Breast epithelium (tissue), 3 donors: ENCODE data around the gene ATP8A1.

Source experiments
- POLR2A ChIP-seq: fragments of 450-650 bp; IDR thresholded peaks from one replicate; pipeline ENCODE4 v1.6.1; 2016; ENCODE audit warnings: antibody characterized with exemption, mild to moderate bottlenecking, moderate library complexity
- POLR2AphosphoS5 ChIP-seq, 3 donors: sonication (generic); formaldehyde crosslinking; IDR thresholded peaks; one replicate each; pipeline ENCODE4 v1.6.1; 2017; ENCODE audit warnings: antibody characterized with exemption in 3 of 3
- TF ChIP-seq, protein P1 (sequence below), 3 donors: fragments of 450-650 bp; IDR thresholded peaks; one replicate each; pipeline ENCODE4 v1.5.1; 2016 to 2017; ENCODE audit warnings: antibody characterized with exemption in 3 of 3, mild to moderate bottlenecking in 3 of 3, moderate library complexity in 3 of 3

DNA sequence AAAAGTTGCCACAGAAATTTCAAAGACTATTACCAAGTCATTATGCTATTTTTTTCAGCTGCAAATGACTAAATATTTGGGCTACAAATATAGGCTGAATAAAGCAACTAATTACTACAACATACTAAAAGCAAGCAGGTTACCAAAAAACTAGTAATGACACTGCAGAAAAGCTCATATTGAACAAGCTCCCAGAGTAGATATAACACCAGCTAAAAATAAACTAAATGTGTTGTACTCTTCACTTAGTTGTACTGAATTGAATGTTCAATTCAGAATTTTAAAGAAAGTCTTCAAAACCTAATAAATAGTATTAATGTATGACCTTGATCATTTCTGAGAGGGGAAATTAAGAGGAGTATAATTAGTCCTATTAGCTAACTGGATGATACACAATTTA lies 12.0 kb downstream of the ATP8A1 start:
- TF ChIP-seq, protein P1, sequence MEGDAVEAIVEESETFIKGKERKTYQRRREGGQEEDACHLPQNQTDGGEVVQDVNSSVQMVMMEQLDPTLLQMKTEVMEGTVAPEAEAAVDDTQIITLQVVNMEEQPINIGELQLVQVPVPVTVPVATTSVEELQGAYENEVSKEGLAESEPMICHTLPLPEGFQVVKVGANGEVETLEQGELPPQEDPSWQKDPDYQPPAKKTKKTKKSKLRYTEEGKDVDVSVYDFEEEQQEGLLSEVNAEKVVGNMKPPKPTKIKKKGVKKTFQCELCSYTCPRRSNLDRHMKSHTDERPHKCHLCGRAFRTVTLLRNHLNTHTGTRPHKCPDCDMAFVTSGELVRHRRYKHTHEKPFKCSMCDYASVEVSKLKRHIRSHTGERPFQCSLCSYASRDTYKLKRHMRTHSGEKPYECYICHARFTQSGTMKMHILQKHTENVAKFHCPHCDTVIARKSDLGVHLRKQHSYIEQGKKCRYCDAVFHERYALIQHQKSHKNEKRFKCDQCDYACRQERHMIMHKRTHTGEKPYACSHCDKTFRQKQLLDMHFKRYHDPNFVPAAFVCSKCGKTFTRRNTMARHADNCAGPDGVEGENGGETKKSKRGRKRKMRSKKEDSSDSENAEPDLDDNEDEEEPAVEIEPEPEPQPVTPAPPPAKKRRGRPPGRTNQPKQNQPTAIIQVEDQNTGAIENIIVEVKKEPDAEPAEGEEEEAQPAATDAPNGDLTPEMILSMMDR (IDR thresholded peaks at IDR 0.05), result no peak
- TF ChIP-seq POLR2A, result no peak
- TF ChIP-seq POLR2AphosphoS5 (IDR thresholded peaks at IDR 0.05), result no peak
